ENCODE measurements around the gene MAPK12. TPM values are rescaled to one million over a fixed set of nuclear protein-coding genes. Genes with fewer than 3 reads are reported as not detected.

Gene MAPK12
- total RNA-seq, 1 experiment from 2014 or later = 86.7 TPM

DNA sequence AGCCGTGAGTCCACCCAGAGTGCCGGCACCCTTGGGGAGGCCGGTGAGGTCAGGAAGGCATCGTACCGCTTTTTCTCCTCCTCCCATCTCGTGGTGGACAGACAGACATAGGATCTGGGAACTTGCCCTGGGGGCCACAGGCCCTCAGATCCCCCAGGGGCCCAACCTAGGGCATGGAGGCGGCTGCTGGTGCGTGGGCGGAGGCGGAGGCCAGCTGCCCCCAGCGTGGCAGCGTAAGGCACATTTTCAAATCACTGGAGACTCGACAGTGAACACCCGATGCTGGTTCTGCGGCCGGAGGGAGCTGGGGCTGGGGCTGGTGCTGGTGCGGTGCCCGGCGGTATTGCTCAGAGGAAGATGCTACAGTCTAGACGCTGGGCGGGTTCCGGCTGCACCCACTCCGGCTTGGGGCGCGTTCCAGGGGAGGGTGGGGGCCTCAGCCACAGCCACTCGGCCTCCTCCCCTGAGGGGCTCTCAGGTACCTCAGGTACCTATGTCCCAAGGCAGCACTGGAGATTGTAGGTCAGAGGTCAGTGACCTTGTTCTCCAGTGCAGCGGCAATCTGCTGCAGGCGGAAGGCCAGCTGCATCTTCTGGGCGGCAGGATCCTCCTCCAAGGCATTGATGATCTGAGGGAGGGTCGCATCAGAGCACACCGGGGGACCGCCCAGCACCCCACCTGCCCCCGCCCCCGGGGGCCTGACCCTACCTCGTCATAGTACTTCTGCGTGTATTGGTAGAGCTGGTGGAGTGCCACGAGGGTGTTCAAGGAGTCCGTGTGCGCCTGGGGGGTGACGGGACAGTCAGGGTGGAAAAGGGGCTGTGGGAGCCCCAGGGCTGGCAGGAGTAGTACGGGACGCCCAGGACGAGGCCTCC lies 13.9 kb upstream of the MAPK12 start:
- no peaks in the 10 kb centered on the region for H4K20me1 ChIP-seq (ENCODE audit: insufficient read depth)
- peaks cover 4 to 11% of the 10 kb centered on the region in 2 experiments; a peak in 2 of 4 replicates for H3K9me3 ChIP-seq (ENCODE audit: control insufficient read depth in 1 of 2, insufficient read depth in 1 of 2, low read depth in 1 of 2, low read length in 2 of 2)
- H3K9ac ChIP-seq (ENCODE audit: low read length) = no peak overlapping the region
- TF ChIP-seq POLR2AphosphoS5 (IDR thresholded peaks at IDR 0.05; ENCODE audit: low read depth, low read length) = no peak
- no peak for TF ChIP-seq EZH2phosphoT487 (IDR thresholded peaks at IDR 0.05; ENCODE audit: borderline replicate concordance)
- TF ChIP-seq, protein P1, sequence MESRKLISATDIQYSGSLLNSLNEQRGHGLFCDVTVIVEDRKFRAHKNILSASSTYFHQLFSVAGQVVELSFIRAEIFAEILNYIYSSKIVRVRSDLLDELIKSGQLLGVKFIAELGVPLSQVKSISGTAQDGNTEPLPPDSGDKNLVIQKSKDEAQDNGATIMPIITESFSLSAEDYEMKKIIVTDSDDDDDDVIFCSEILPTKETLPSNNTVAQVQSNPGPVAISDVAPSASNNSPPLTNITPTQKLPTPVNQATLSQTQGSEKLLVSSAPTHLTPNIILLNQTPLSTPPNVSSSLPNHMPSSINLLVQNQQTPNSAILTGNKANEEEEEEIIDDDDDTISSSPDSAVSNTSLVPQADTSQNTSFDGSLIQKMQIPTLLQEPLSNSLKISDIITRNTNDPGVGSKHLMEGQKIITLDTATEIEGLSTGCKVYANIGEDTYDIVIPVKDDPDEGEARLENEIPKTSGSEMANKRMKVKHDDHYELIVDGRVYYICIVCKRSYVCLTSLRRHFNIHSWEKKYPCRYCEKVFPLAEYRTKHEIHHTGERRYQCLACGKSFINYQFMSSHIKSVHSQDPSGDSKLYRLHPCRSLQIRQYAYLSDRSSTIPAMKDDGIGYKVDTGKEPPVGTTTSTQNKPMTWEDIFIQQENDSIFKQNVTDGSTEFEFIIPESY (IDR thresholded peaks at IDR 0.05; ENCODE audit: extremely low read depth, insufficient replicate concordance, low read length) = no peak
- no peak for TF ChIP-seq CEBPB (IDR thresholded peaks at IDR 0.05; ENCODE audit: low read depth)
- TF ChIP-seq, protein P2, sequence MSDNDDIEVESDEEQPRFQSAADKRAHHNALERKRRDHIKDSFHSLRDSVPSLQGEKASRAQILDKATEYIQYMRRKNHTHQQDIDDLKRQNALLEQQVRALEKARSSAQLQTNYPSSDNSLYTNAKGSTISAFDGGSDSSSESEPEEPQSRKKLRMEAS (IDR thresholded peaks at IDR 0.05) = no peak
- TF ChIP-seq JUND (IDR thresholded peaks at IDR 0.05) = no peak
- TF ChIP-seq SRF (IDR thresholded peaks at IDR 0.05; ENCODE audit: low read depth) = no peak
- TF ChIP-seq EZH2 (IDR thresholded peaks at IDR 0.05) = no peak
- no peak for TF ChIP-seq EGR1 (IDR thresholded peaks at IDR 0.05; ENCODE audit: low read depth)
- no peak for TF ChIP-seq ELF1 (IDR thresholded peaks at IDR 0.05; ENCODE audit: borderline replicate concordance, low read depth)
- no peak for TF ChIP-seq RAD21 (IDR thresholded peaks at IDR 0.05; ENCODE audit: low read depth)
- no peak for TF ChIP-seq ZFX (IDR thresholded peaks at IDR 0.05)
- no peak for TF ChIP-seq SIN3A (IDR thresholded peaks at IDR 0.05; ENCODE audit: low read depth)
- ChIA-PET CTCF (interaction anchor here (1.1 to 1.5 kb wide), 3 partner anchors 53 to 222 kb away, joined by 3 read pairs; no protein-coding TSS in a partner anchor), POLR2A (no interaction called here), RAD21 (ENCODE audit: low non-redundant PET in 1 of 2, low total read pairs in 2 of 2, uncharacterized antibody in 2 of 2, unreplicated experiment in 2 of 2) (interaction anchor here in 1 of 2 experiments (0.6 kb wide), 1 partner anchor 26 kb away, joined by 3 read pairs; no protein-coding TSS in a partner anchor)
- H2AFZ ChIP-seq (ENCODE audit: low read depth, low read length, poor library complexity, severe bottlenecking) = no peak overlapping the region
- no peaks in the 10 kb centered on the region for H3K27me3 ChIP-seq (ENCODE audit: insufficient read depth, low read length)
- peaks cover 16 to 55% of the 10 kb centered on the region in 2 experiments for H3K36me3 ChIP-seq (ENCODE audit: control insufficient read depth in 1 of 2, insufficient read depth in 2 of 2, low read length in 2 of 2)
- peaks cover 10 to 36% of the 10 kb centered on the region in 2 experiments for H3K4me1 ChIP-seq (ENCODE audit: control insufficient read depth in 1 of 2, insufficient read depth in 2 of 2, low read length in 2 of 2)
- no peak for DNase-seq (ENCODE audit: low read depth, low spot score)
- intact Hi-C loops (cut with micrococcal nuclease) = no loop called here
- no peaks in the 10 kb centered on the region; the same call in 1 of the 2 replicates for H3K79me2 ChIP-seq (ENCODE audit: insufficient read depth, low read length)
- H3K4me2 ChIP-seq (ENCODE audit: low read length) = no peak overlapping the region
- peak overlapping the region; percentile 22; the same call in 1 of the 2 replicates for H3K27ac ChIP-seq (ENCODE audit: low read depth, low read length)
- ATAC-seq = no peak
- no peaks in the 10 kb centered on the region for H3K9me2 ChIP-seq (ENCODE audit: insufficient read depth)
- TSS peak; percentile 60 for BruUV-seq (replicated peaks)
- H3K4me3 ChIP-seq (replicated peaks in 1 of 2; ENCODE audit: low read depth in 1 of 2, low read length in 2 of 2) = no peak overlapping the region
